GM21381 (cell line): ENCODE results near the gene GNG12.

Experiments used
- ATAC-seq: cut with Tn5 transposase; IDR thresholded peaks from one replicate; pipeline ENCODE4 v1.9.1; 2021; ENCODE audit warnings: mild to moderate bottlenecking, moderate library complexity; ENCODE audit not compliant: unreplicated experiment

The GNG12 gene

GRCh38 chr1:67686267-67687197 lies 146.7 kb downstream of the GNG12 start:
- ATAC-seq = peak; percentile 20

- peak; percentile 10 for ATAC-seq
Observed at GRCh38 chr1:67685558-67686266, 147.6 kb downstream of the GNG12 start.

GRCh38 chr1:67685067-67685557 lies 148.2 kb downstream of the GNG12 start, which contains the start of gene GADD45A:
TSS of gene GADD45A (plus strand) at chr1:67685201. CDS start at chr1:67685495, 294 bp downstream.
- ATAC-seq = peak; percentile 85

DNA sequence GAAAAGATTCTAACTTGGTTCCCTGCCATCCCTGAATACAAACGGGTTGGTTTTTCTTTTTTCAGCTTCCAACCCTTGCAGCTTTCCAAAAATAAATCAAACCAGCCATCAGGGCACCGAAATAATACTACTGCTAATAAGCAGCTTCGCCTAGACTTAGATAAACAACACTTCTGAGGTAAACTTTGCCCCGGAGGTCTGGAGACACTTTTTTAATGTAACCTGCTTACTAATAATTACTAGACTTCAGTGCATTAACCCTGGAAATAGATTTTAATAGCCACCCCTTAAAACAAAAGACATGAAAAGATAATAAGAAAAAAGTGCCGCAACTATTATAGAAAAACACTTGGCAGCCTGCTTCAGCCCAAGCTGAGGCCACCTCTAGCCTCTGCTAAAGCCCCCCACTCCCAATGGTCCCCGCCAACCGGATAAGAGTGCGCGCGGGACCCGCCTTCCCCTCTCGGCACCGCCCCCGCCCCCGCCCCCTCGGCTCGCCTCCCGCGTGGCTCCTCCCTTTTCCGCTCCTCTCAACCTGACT lies 148.7 kb downstream of the GNG12 start:
- ATAC-seq = no peak

DNA sequence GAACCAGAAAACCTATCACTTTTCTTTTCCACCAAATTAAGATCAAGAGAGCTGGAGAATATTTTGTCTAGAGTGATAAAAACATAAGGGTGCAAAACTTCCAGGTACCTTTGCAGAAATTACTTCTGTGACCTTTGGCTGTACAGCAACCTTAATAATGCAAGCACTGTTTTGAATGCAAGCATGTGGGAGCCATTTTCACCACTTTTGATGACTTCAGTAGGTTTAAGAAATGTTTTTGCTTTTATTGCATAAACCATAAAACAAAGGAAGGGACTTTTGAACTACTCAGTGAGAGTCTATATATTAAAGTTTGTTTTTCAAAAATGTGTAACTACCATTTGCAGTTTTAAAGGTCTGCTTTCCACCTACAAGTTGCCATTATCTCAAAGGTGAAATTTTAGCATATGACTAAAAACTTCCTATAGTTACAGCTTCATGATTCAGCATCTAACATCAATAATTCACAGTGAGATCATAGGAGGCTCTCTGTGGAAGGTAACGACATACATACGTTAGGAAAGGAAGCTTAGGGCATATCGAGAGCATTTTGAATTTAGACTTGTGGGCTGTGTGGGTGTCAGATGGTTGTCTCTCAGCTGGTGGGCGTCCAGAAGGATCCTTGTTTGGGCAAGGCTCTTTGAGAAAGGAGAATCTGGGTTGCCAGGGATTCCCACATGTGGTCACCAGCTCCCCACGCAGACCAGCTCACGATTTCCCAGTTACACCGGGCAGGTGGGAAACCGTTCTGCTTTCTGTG lies 149.3 kb downstream of the GNG12 start:
- ATAC-seq = no peak

- no peak for ATAC-seq
Observed at GRCh38 chr1:67683316-67683715, 150.0 kb downstream of the GNG12 start.

DNA sequence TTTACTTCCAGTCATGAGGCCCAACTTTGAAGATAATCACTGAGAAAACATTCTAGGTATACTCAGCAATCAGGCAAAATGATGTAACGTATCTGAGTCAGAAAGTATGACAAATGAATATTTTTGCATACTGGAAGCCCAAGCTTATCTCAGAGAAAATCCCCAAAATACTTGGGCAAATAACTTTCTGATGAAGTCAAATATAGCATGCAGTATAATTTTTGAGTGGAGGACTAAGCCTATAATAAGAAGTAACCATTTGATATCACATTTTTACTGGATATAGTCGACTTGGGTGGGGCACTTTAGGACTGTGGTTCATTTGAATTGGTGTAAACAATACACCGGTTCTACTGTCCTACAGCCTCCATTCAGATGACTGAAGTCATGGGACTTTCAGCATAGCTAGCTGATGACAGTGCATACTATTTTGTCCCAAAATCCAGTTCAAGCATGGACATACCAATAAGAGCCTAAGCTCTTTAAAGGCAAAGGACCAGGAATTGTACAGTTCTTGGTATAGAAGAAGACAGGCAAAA lies 150.5 kb downstream of the GNG12 start:
- no peak for ATAC-seq

DNA sequence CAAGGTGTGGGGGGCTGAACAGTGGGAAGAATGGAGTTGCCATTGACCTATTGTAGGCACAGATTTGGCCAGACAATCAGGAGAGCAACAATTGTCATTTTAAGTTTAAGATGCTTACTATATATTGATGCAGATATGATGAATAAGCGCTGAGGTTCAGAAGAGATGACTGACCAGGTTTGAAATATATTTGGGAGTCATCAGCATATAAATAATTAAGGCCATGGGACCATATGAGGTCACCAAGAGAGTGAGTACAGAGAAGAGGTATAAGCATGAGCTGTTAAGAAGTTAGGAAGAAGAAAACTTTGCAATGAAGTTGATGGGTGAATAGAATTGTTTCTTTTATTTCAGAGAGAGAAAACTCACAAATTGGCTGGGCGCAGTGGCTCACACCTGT lies 152.8 kb downstream of the GNG12 start:
- ATAC-seq = no peak

DNA sequence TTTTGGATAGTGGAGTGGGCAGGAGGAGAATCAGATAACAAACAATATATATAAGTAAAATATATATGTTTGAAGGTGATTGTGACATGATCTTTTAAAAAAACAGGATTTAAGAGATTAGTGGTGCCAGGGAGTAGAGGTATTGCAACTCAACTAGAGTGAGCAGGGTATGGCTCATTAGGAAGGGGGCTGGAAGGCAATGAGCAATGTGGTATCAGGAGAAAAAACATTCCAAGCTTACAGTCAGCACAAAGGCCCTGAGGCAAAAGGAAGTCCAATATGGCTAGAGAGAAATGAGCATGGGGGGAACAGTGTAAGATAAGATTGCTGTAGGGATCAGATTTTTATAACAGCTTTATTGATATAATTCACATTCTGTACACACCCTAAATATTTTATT lies 153.6 kb downstream of the GNG12 start:
- no peak for ATAC-seq

- ATAC-seq = no peak
Observed at GRCh38 chr1:67677930-67678329, 155.3 kb downstream of the GNG12 start.

DNA sequence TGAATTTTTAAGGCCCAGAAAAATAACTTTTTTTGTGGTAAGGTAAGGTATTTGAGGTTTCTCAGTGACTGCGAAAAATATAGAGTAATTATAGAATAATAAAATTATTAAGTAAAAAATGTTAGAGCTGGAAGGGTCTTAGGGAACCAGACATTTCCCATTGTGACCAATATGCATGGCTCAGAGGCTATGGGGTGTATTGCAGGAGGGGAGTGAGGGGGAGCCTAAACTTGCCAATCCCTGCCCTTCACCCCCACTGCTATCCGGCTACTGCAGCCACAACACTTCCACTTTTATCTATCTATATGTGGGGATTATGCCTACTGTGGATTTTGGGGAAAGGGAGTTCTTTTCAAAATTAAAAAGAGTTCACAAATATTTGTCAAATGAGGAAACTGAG lies 155.9 kb downstream of the GNG12 start:
- no peak for ATAC-seq

GRCh38 chr1:67676946-67677345 lies 156.3 kb downstream of the GNG12 start:
- no peak for ATAC-seq

DNA sequence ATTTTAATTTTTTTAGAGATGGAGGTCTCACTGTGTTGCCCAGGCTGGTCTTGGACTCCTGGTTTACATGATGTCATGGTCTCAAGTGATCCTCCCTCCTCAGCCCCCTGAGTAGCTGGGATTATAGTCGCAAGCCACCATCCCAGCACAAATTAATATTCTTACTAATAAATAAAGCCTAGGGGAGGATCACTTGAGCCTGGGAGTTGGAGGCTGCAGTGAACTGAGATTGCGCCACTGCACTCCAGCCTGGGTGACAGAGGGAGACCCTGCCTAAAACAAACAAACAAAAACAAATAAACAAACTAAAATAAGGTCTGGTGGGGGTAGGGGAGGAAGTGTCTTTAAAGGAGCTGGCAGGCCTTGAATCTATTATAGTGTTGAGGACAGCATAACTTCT lies 157.0 kb downstream of the GNG12 start:
- no peak for ATAC-seq

- ATAC-seq = peak; percentile 84
Observed at GRCh38 chr1:67675800-67676199, 157.5 kb downstream of the GNG12 start.

DNA sequence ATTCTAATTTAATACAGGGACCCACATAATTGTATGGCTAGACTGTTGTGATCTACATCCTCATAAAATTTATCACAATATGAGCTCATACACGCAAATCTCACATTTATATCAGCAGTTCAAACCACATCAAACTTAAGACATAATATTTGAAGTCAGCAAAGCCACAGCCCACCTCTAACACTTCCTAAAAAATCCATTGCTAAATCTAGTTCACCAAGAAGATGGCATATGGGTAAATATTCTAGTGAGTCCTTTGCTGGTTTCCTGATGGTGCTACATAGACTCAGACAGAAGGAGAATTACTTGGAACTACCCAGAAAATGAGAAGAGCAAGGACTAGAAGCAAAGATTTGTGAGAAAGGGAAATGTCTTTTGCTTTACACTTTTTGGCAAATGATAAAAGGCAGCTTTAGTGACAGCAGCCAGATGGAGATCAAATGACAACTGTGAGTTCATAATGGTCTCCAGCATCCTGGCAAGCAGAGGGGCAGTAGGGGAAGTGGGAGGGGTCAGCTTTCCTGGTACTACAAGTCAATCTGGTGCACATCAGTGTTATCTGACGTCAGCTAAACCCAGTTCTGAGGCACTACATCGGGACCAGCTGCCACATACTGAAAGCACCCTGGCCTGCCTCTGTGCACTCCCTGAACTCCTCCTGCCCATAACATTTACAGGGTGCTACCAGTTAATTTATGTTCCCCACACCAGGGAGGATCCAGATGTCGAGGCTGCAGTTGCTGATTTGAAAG lies 158.8 kb downstream of the GNG12 start:
- ATAC-seq = no peak

GRCh38 chr1:67673468-67674201 lies 159.6 kb downstream of the GNG12 start:
- no peak for ATAC-seq

DNA sequence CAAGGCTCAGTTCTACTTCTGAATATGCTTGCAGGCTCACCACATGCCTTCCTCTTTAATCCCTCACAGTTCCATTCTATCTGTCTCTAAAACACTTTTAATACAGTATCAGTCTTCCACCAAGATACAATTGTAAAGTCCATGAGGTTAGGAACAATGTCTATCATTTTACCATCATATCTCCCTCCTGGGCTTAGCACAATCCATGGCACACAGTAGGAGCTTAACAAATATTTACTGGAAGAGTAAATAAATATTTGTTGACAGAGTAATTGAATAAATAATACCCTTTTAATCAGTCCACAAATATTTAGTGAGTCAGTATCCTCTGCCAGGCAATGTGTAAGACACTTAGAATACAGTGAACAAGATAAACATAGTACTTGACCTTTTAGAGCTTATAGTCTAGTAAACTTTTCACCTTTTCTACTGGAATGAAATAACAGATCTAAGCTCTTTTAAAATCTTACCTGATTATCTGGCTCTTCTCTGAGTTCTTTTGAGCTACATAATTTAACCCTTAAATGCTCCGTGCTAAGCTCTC lies 160.9 kb downstream of the GNG12 start:
- no peak for ATAC-seq

GRCh38 chr1:67668660-67669059 lies 164.6 kb downstream of the GNG12 start:
- no peak for ATAC-seq

- ATAC-seq = no peak
Observed at GRCh38 chr1:67666636-67667035, 166.6 kb downstream of the GNG12 start.
